ENCODE results near the gene EPDR1. TPM values are rescaled to one million over a fixed set of nuclear protein-coding genes. Genes with fewer than 3 reads are reported as not detected.

Gene EPDR1
- total RNA-seq, 3 donors from 2014 or later (not counting 1 experiment from before 2014, with no cell fraction given) = 1.4 to 2.1 (median 2.0) TPM

GRCh38 chr7:37920849-37921805 lies 687 bp downstream of the EPDR1 start:
- H3K4me1 Mint-ChIP-seq = peaks cover 24 to 26% of the 10 kb centered on the region in 2 donors
- no peaks in the 10 kb centered on the region for H3K9me3 Mint-ChIP-seq
- H3K27ac Mint-ChIP-seq = peak overlapping the region in 1 of 2 donors; percentile 67
- intact Hi-C loops (cut with micrococcal nuclease) = no loop called here
- DNase-seq (peak; percentile 20 to 26), ATAC-seq (peak; percentile 56 to 60 (median 60))
- H3K4me3 ChIP-seq (ENCODE audit: low read length) = peak overlapping the region; percentile 39
- H3K36me3 Mint-ChIP-seq = no peaks in the 10 kb centered on the region
- under 1% methylated on average over 61 of the region's 63 CpGs for WGBS (ENCODE audit: insufficient coverage)
- no peak overlapping the region for H3K27ac ChIP-seq (ENCODE audit: low read length)
- peaks cover 4% of the 10 kb centered on the region for H3K27me3 ChIP-seq (ENCODE audit: control insufficient read depth, insufficient read depth, low read length)
- peak overlapping the region; percentile 93 for H3K4me3 Mint-ChIP-seq
- H3K9me3 ChIP-seq (ENCODE audit: control insufficient read depth, insufficient read depth, low read length) = peaks cover 2% of the 10 kb centered on the region
- H3K4me1 ChIP-seq (ENCODE audit: control insufficient read depth, insufficient read depth, low read length) = peaks cover 22% of the 10 kb centered on the region
- H3K27me3 Mint-ChIP-seq (ENCODE audit: low read depth in 2 of 2) = peaks cover 13 to 37% of the 10 kb centered on the region in 2 donors
- no peak for TF ChIP-seq CTCF (IDR thresholded peaks at IDR 0.05)
- H3K36me3 ChIP-seq (ENCODE audit: control insufficient read depth, insufficient read depth, low read length) = no peaks in the 10 kb centered on the region

DNA sequence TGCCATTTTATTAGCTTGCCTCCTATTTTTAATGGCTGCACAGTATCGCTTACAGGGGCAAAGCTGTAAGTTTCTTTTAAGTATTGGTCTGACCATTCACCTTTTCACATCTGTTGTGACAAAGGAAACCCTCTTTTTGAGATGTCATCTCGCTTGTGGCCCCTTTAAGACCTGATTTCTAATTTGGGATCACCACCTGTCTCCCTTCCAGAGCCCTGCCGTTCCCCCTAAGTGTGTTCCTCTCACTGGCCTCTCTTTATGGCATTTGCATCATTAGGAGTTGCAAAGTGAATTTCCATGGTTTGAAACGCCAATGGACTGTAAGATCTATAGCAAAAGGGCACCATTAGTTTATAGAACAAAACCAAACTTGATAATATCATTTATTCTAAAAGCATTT lies 1.4 kb downstream of the EPDR1 start:
- H3K36me3 Mint-ChIP-seq = no peaks in the 10 kb centered on the region
- peak overlapping the region; percentile 87 for H3K4me3 Mint-ChIP-seq
- Histone ChIP-seq H3K4me1 (ENCODE audit: control insufficient read depth, insufficient read depth, low read length) (peaks cover 15% of the 10 kb centered on the region), H3K27ac (ENCODE audit: low read length) (no peak overlapping the region), H3K36me3 (ENCODE audit: control insufficient read depth, insufficient read depth, low read length) (no peaks in the 10 kb centered on the region), H3K9me3 (ENCODE audit: control insufficient read depth, insufficient read depth, low read length) (peaks cover 2% of the 10 kb centered on the region), H3K4me3 (ENCODE audit: low read length) (no peak overlapping the region), H3K27me3 (ENCODE audit: control insufficient read depth, insufficient read depth, low read length) (peaks cover under 1% of the 10 kb centered on the region)
- TF ChIP-seq CTCF (IDR thresholded peaks at IDR 0.05) = no peak
- H3K9me3 Mint-ChIP-seq = no peaks in the 10 kb centered on the region
- no peak for DNase-seq
- intact Hi-C loops (cut with micrococcal nuclease) = no loop called here
- 69% methylated on average over 4 of the region's 4 CpGs for WGBS (ENCODE audit: insufficient coverage)
- no peak overlapping the region for H3K27ac Mint-ChIP-seq
- H3K27me3 Mint-ChIP-seq (ENCODE audit: low read depth in 2 of 2) = peaks cover 11 to 33% of the 10 kb centered on the region in 2 donors
- H3K4me1 Mint-ChIP-seq = peaks cover 19 to 22% of the 10 kb centered on the region in 2 donors
- ATAC-seq = no peak

GRCh38 chr7:37923996-37924395 lies 3.6 kb downstream of the EPDR1 start:
- 70% methylated on average over 1 of the region's 1 CpG for WGBS (ENCODE audit: insufficient coverage)
- Histone ChIP-seq H3K27ac (ENCODE audit: low read length) (no peak overlapping the region), H3K4me1 (ENCODE audit: control insufficient read depth, insufficient read depth, low read length) (peaks cover 11% of the 10 kb centered on the region), H3K4me3 (ENCODE audit: low read length) (no peak overlapping the region), H3K36me3 (ENCODE audit: control insufficient read depth, insufficient read depth, low read length) (no peaks in the 10 kb centered on the region), H3K27me3 (ENCODE audit: control insufficient read depth, insufficient read depth, low read length) (no peaks in the 10 kb centered on the region), H3K9me3 (ENCODE audit: control insufficient read depth, insufficient read depth, low read length) (peaks cover 2% of the 10 kb centered on the region)
- no peak for TF ChIP-seq CTCF (IDR thresholded peaks at IDR 0.05)
- DNase-seq = no peak
- H3K27me3 Mint-ChIP-seq (ENCODE audit: low read depth in 2 of 2) = peaks cover 11 to 18% of the 10 kb centered on the region in 2 donors
- peaks cover 12% of the 10 kb centered on the region in 2 donors for H3K4me1 Mint-ChIP-seq
- no peak for ATAC-seq
- no peaks in the 10 kb centered on the region for H3K36me3 Mint-ChIP-seq
- intact Hi-C loops (cut with micrococcal nuclease) = no loop called here
- H3K27ac Mint-ChIP-seq = no peak overlapping the region
- H3K4me3 Mint-ChIP-seq = no peak overlapping the region
- no peaks in the 10 kb centered on the region for H3K9me3 Mint-ChIP-seq
